GM18526 (cell line): ENCODE measurements around the gene NUMBL.

Experiments used
- POLR2A ChIP-seq: IDR thresholded peaks from 3 replicates; pipeline ENCODE4 v1.6.1; 2011; ENCODE audit not compliant: insufficient read length; ENCODE audit errors: extremely low read depth

The NUMBL gene

DNA sequence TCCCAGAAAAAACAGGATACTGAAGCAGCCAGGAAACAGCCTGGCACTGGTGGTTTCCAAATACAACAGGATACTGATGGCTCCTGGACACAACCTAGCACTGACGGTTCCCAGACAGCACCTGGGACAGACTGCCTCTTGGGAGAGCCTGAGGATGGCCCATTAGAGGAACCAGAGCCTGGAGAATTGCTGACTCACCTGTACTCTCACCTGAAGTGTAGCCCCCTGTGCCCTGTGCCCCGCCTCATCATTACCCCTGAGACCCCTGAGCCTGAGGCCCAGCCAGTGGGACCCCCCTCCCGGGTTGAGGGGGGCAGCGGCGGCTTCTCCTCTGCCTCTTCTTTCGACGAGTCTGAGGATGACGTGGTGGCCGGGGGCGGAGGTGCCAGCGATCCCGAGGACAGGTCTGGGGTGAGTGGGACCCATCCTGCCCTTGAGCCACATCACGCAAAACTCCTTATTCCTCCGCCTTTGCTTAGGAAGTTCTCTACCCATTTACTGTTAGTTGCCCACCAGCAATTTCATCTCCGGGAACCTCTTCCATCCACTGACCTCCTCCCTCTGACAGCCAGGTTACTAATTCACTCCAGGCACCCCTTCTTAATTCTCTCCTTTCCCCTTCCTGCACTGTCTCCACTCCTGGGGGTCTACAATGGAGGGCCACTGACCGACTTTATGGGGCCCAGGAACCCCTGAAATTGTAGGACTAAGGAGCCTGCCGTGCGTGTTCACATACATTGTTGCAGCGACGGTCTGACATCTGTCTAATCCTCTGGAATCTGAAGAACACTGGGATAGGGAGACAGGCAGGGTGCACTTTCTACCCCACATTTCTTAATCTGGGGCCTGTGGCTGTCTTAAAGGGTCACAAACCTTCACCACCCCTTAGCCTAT lies 27.7 kb upstream of the NUMBL start:
- no peak for TF ChIP-seq POLR2A

DNA sequence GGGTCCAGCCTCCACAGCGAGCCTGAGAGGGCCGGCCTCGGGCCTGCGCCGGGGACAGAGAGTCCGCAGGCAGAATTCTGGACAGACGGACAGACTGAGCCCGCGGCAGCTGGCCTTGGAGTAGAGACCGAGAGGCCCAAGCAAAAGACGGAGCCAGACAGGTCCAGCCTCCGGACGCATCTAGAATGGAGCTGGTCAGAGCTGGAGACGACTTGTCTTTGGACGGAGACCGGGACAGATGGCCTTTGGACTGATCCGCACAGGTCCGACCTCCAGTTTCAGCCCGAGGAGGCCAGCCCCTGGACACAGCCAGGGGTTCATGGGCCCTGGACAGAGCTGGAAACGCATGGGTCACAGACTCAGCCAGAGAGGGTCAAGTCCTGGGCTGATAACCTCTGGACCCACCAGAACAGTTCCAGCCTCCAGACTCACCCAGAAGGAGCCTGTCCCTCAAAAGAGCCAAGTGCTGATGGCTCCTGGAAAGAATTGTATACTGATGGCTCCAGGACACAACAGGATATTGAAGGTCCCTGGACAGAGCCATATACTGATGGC lies 27.0 kb upstream of the NUMBL start:
- no peak for TF ChIP-seq POLR2A

DNA sequence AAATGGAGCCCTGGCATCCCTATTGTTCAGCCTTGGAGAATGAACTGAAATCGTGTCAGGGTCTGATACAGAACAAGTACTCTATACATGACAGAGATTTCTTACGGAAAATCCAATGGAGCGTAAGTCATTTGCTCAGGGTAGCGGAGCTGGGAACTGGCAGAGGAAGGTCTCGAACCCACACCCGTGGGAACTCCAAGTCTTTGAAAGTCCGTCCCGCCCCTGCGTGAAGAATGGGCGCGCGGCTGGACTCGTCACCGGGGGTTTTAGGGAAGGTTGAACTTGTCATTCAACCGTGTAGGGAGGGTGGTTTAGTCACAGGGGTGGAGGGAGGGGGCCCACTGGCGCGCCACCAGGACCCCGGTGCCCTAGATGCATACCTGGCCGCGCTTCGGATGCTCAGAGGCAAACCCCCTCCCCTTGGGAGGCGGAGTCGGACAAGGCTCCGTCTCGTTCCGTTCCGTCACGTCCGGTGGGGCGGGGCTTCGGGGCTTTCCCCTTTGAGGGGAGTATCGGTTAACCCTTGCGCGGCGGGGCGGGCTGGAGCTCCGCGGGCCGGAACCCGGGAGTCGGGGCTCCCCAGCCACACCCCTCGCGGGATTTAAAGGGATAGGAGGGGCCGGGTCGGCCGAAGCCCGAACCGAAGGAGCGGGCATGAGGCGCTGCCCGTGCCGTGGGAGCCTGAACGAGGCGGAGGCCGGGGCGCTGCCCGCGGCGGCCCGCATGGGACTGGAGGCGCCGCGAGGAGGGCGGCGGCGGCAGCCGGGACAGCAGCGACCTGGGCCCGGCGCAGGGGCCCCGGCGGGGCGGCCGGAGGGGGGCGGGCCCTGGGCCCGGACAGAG lies 26.3 kb upstream of the NUMBL start, which contains the start of the genes COQ8B and ITPKC:
COQ8B (minus strand) TSS at position 405 of the 843 bp plus-strand sequence. CDS start 2,254 bp downstream, outside the sequence.
ITPKC (plus strand) TSS at position 631 of the 843 bp plus-strand sequence; CDS start at position 655, 24 bp downstream.
- TF ChIP-seq POLR2A: peak; percentile 36

DNA sequence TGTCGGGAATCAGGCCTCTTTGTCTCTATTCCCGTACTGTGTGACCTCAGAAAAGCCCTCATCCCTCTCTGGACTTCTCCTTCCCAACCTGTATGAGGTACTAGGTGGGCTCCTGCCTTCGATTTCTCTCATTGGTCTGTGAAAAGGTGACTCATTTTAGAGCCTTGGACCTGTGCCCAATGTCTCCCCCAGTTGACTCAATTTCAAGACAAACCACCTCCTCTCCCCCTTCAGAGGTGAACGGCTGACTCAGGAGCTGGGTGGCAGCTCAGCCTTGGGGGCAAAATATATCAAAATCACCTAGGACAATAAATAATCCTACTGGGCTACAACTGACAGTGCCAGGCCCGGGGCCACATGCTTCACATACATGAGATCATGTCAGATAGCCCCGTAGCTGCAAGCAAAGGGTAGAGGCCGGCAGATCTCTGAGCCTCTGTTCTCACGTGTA lies 25.6 kb upstream of the NUMBL start:
- TF ChIP-seq POLR2A: no peak

DNA sequence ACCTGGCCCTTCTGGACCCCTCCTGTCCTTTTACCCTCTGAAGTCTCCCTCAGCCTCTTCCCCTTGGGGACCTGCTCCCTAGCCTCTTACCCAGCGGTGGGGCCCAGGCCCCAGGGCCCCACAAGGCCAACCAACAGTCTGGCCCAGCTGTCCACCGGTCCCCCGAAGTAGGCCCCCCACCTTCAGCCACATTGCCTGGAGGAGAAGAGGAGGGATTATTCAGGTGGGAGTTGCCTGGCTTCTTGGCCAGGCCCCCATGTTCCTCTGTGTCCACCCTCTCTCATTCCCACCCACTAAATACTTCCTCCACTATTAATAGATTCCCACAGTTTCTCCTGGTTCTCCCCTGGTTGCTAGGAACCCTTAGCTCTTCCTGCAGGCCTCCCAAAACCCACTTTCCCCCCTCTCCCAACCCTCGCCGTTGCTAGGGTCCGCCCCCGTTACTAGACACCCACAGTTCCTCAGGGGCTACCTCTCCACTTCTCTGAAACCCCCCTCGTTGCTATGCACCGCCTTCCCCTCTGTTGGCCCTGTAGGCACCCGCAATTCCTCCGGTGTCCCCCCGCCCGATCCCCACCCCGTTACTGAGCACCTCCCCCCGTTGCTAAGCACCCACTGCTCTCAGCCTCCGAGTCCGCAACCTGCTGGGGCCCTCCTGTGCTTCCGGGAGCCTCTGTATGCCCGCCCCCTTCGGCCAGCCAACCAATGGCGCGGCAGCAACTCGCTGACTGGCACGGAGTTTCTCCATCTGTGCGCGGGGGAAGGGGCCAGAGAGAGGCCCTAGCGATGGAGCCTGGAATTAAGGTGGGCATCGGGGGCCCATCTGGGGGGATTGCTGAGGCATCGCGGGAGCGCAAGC lies 24.2 kb upstream of the NUMBL start:
- no peak for TF ChIP-seq POLR2A

DNA sequence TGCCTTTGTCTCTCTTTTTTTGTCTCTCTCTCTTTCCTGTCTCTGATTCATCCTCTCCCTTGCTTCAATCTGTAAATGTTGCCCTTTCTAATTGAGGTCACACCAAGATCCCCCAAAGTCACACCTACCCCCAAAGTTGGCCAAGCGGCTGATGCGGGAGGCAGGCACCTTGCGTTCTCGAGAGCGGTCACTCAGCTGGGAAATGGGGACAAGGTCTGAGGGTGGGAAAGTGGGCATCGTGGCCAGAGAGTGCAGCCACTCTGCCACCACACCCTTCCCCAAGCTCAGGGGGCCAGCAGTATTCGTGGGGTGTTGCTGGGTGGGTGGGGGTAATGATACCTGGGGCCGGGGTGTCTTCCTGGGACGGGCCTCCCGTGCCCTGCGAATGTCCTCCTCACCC lies 23.5 kb upstream of the NUMBL start:
- TF ChIP-seq POLR2A: no peak

DNA sequence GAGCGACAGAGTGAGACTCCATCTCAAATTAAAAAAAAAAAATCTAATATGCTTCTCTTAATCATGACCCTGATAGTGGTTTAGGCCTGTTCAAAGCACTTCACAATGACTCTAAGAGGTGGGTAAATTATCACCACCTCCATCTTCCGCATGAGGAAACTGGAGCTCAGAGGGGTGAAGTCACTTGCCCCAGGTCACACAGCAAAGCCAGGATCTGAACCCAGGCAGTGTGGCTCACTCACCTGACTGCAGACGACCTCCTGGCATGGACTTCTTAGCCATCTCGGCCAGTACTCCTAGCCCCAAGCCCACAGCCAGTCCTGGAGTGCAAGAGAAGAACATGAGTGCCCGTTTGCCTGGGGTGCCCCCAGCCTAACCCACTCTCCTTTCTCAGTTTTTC lies 19.4 kb upstream of the NUMBL start:
- no peak for TF ChIP-seq POLR2A

DNA sequence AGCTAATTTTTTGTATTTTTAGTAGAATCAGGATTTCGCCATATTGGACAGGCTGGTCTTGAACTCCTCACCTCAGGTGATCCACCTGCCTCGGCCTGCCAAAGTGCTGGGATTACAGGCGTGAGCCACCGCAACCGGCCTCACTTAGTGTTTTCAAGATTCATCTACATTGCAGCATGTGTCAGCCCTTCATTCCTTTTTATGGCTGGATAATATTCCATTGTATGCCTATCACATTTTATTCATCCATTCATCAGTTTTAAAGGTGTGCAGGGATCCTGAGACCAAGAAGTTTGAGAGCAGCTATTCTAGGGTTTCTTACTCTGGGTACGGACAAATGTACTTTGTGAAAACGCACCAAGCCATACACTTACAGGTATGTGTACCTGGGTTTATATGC lies 17.2 kb upstream of the NUMBL start:
- no peak for TF ChIP-seq POLR2A

DNA sequence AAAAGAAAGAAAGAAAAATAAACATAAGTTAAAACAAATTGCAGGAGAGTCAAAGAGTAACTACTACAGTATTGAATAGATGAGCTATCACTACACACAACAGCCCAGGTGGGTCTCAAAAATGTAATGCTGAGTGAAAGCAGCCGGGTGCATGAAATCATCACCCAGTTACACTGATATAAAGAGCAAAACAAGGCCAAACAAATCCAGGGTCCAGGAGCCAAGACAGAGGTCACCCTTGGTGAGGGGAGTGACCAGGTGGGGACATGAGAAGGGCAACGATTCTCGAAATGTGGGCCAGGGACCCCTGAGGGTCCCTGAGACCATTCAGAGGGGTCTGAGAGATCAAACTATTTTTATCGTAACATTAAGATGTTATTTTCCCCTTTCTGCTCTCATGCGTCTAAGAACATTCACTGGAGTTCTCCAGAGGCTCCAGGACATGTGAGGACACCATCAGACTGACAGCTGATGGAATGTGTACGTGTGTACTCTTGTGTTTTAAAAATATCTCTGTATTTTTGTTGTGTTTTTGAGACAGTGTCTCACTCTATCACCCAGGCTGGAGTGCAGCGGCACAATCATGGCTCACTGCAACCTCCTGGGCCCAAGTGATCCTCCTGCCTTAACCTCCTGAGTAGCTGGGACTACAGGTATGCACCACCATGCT lies 15.6 kb upstream of the NUMBL start:
- TF ChIP-seq POLR2A: no peak

DNA sequence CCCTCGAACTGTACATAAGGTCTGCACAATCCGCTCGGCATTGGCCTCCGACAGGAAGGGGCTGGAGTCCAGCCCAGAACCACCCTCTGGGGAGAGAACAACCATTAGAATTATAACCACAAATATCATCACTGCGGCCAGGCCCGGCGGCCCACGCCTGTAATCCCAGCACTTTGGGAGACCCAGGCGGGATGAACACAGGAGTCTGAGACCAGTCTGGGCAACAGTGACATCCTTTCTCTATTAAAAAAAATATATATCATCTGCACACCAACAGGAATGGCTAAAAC lies 14.9 kb upstream of the NUMBL start:
- no peak for TF ChIP-seq POLR2A

DNA sequence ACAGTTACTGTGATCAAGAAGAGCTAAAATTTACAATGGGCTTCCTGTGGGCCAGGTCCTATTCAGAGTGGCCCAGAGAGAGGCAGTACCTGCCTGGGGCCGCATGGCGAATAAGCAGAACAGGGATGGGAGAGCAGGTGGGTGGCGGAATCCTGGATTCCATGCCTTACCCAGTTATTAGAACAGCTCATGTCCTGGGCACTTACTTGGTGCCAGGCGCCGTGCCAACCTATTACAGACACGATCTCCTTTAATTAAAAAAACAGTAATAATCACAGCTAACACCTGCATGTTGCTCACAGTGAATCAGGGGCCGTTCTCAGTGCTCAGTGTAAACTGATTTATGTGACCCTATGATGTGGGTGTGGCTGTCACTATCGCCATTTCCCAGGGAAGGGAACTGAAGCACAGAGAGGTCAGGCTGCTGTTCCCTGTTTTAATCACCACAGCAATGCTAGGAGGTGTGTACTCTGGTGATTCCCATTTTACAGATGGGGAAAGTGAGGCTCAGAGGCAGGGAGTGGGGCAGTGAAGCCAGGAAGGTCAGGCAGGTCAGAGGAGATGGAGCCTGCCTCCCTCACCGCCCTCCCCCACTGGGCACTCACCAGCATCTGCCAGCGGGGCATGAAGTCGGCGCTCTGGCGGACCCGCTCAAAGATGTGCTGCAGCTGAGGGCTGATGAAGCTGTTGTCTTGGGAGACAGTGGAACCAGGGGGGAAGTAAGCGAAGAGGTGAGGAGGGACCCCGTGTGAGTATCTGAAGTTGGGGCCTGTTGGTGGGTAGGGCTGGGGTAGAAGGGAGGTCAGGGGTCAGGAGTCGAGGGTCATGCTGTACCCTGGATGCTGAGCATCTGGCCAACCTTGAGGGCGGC lies 14.3 kb upstream of the NUMBL start:
- TF ChIP-seq POLR2A: no peak

DNA sequence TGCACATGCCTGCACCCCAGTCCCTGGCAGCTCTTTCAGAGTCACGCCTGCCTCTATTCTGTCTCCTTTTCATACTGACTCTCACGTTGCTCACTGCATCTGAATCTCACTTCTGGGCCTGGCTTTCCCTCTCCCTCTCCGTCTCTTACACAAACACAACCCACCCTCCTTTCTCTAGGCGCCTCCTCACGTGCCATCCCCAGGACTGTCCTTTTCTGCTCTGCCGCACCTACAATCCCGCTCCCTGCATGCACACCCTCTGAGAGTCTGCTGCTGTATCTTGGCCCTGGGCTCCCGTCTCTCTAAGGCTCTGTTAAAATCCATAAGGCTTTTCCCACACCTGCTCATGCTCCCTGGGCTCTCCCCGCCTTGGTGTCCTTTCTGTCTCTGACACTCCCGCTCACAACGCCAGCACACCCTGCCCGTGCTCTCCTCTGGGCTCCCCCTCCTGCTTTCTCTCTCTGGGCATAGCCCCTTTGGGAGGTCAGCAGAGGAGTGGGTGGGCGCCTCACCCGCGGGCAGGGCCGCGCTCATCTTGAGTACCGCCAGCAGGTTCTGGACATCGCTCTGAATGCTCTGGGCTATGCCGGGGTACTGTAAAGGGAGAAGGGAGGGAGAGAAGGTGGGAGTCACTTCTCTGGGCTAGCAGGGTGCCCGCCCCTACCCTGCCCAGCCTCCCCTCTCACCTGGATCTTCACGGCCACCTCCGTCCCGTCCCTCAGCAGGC lies 12.7 kb upstream of the NUMBL start:
- no peak for TF ChIP-seq POLR2A
